ENCODE data around the gene AOPEP. TPM values are rescaled to one million over a fixed set of nuclear protein-coding genes. Genes with fewer than 3 reads are reported as not detected.

The AOPEP gene
- total RNA-seq, 1 donor from 2014 or later: 119 TPM

- DNase-seq: no peak
Measured at GRCh38 chr9:94717761-94718160, 8.7 kb upstream of the AOPEP start.

- DNase-seq: no peak
Measured at GRCh38 chr9:94718936-94719335, 7.6 kb upstream of the AOPEP start.

- DNase-seq: no peak
Measured at GRCh38 chr9:94719878-94720277, 6.6 kb upstream of the AOPEP start.

GRCh38 chr9:94720846-94721549 lies 5.5 kb upstream of the AOPEP start:
- DNase-seq: no peak

GRCh38 chr9:94721754-94722153 lies 4.7 kb upstream of the AOPEP start:
- DNase-seq: no peak

GRCh38 chr9:94725293-94725692 lies 1.2 kb upstream of the AOPEP start:
- no peak for DNase-seq

GRCh38 chr9:94728719-94729118 lies 2.2 kb downstream of the AOPEP start:
- no peak for DNase-seq

- DNase-seq: no peak
Measured at GRCh38 chr9:94729199-94729598, 2.7 kb downstream of the AOPEP start.

GRCh38 chr9:94734054-94734754 lies 7.7 kb downstream of the AOPEP start:
- DNase-seq: peak; percentile 8

- no peak for DNase-seq
Measured at GRCh38 chr9:94736759-94737158, 10.3 kb downstream of the AOPEP start.

- no peak for DNase-seq
Measured at GRCh38 chr9:94740145-94740840, 13.8 kb downstream of the AOPEP start.

GRCh38 chr9:94741866-94742265 lies 15.4 kb downstream of the AOPEP start:
- DNase-seq: peak; percentile 18

GRCh38 chr9:94743035-94743954 lies 16.8 kb downstream of the AOPEP start:
- no peak for DNase-seq

- DNase-seq: no peak
Measured at GRCh38 chr9:94745806-94746540, 19.5 kb downstream of the AOPEP start.

- peak; percentile 21 for DNase-seq
Measured at GRCh38 chr9:94746541-94747370, 20.3 kb downstream of the AOPEP start.

- DNase-seq: no peak
Measured at GRCh38 chr9:94754976-94755475, 28.5 kb downstream of the AOPEP start.

- no peak for DNase-seq
Measured at GRCh38 chr9:94757158-94757557, 30.7 kb downstream of the AOPEP start.

- no peak for DNase-seq
Measured at GRCh38 chr9:94758031-94758430, 31.5 kb downstream of the AOPEP start.

GRCh38 chr9:94758880-94759279 lies 32.4 kb downstream of the AOPEP start:
- DNase-seq: no peak

- DNase-seq: no peak
Measured at GRCh38 chr9:94760010-94760409, 33.5 kb downstream of the AOPEP start.
